CD4-positive, alpha-beta T cell treated with Interleukin-17A for 4 hours (primary cell): ENCODE data around the gene LEF1.

ENCODE experiments used
- DNase-seq: peaks from one replicate; pipeline ENCODE4 v3.0.0-alpha.2; 2020; ENCODE audit warnings: mixed read lengths

Gene LEF1

GRCh38 chr4:108168671-108169523 lies at the start of gene LEF1:
Gene LEF1 (minus strand): TSS chr4:108168932. CDS start chr4:108167767, 1,165 bp downstream.
- peak; percentile 86 for DNase-seq

- no peak for DNase-seq
Measured at GRCh38 chr4:108216510-108216909, 47.8 kb upstream of the LEF1 start.

GRCh38 chr4:108215055-108215454 lies 46.3 kb upstream of the LEF1 start:
- DNase-seq: no peak

- DNase-seq: no peak
Measured at GRCh38 chr4:108213723-108214122, 45.0 kb upstream of the LEF1 start.

GRCh38 chr4:108213308-108213707 lies 44.6 kb upstream of the LEF1 start:
- DNase-seq: no peak

- no peak for DNase-seq
Measured at GRCh38 chr4:108210989-108211835, 42.5 kb upstream of the LEF1 start.

- DNase-seq: no peak
Measured at GRCh38 chr4:108209489-108209888, 40.8 kb upstream of the LEF1 start.

- no peak for DNase-seq
Measured at GRCh38 chr4:108205859-108206258, 37.1 kb upstream of the LEF1 start.

- DNase-seq: no peak
Measured at GRCh38 chr4:108204518-108204917, 35.8 kb upstream of the LEF1 start.

- no peak for DNase-seq
Measured at GRCh38 chr4:108203377-108203776, 34.6 kb upstream of the LEF1 start.

- no peak for DNase-seq
Measured at GRCh38 chr4:108201774-108202173, 33.0 kb upstream of the LEF1 start.

- no peak for DNase-seq
Measured at GRCh38 chr4:108199881-108200280, 31.1 kb upstream of the LEF1 start.

GRCh38 chr4:108193886-108194672 lies 25.3 kb upstream of the LEF1 start:
- DNase-seq: no peak

- DNase-seq: no peak
Measured at GRCh38 chr4:108192935-108193334, 24.2 kb upstream of the LEF1 start.

GRCh38 chr4:108192056-108192455 lies 23.3 kb upstream of the LEF1 start:
- no peak for DNase-seq

- no peak for DNase-seq
Measured at GRCh38 chr4:108191269-108191914, 22.7 kb upstream of the LEF1 start.

GRCh38 chr4:108188770-108189169 lies 20.0 kb upstream of the LEF1 start:
- DNase-seq: no peak

- DNase-seq: no peak
Measured at GRCh38 chr4:108185252-108185651, 16.5 kb upstream of the LEF1 start.

GRCh38 chr4:108184453-108185049 lies 15.8 kb upstream of the LEF1 start:
- DNase-seq: no peak

- peak; percentile 47 for DNase-seq
Measured at GRCh38 chr4:108181704-108182103, 13.0 kb upstream of the LEF1 start.

GRCh38 chr4:108180513-108180912 lies 11.8 kb upstream of the LEF1 start:
- no peak for DNase-seq

- no peak for DNase-seq
Measured at GRCh38 chr4:108175966-108176365, 7.2 kb upstream of the LEF1 start.
